Measurements from ENCODE around the gene ACP5.
A peak's percentile ranks its signal among the peaks of the same experiment; 100 is the strongest.

The ACP5 gene

DNA sequence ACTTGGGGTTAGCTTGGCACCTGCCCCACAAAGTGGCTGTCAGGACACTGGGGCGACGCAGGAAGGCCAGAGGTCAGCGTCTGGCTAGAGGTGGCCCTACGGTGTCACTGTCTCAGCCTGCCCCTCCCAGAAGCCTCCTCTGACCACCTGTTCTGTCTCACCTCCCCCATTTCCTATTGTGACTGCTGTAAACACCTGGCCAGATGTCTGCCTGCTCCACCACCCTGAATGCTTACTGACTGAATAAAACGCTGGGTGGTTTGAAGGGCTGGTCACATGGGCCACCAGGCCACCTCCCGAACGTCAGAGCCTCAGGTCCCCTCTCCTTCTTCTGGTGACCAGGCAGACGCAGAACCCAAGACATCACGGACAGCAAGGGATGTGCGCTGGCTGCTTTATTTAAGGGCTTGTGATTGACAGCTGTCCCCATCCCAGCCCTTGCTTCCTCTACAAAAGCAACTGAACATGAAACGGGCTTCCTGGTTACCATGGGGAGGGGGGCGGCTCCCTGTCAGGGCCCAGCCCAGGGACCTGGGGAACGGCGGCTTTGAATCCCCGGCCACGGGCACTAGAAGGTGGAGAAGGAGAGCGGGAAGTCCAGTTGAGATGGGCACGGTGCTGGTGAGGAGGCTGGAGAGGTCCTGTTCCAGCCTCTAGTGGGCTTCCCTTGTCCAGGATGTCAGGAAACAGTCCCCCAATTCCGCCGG, 24.6 kb downstream of the ACP5 start:
- peaks cover 12% of the 10 kb centered on the region for H3K36me3 Mint-ChIP-seq (ENCODE audit: insufficient read depth)
- DNase-seq (ENCODE audit: low spot score in 2 of 2) (no peak), ATAC-seq (replicated peaks; ENCODE audit: extremely low read depth, poor library complexity, severe bottlenecking) (no peak)
- H3K27ac Mint-ChIP-seq (ENCODE audit: low read depth), result no peak overlapping the region
- no peaks in the 10 kb centered on the region for H3K27me3 Mint-ChIP-seq
- peaks cover 21% of the 10 kb centered on the region for H3K4me1 Mint-ChIP-seq
- no peak overlapping the region for H3K4me3 Mint-ChIP-seq
- H3K9me3 Mint-ChIP-seq, result no peaks in the 10 kb centered on the region

DNA sequence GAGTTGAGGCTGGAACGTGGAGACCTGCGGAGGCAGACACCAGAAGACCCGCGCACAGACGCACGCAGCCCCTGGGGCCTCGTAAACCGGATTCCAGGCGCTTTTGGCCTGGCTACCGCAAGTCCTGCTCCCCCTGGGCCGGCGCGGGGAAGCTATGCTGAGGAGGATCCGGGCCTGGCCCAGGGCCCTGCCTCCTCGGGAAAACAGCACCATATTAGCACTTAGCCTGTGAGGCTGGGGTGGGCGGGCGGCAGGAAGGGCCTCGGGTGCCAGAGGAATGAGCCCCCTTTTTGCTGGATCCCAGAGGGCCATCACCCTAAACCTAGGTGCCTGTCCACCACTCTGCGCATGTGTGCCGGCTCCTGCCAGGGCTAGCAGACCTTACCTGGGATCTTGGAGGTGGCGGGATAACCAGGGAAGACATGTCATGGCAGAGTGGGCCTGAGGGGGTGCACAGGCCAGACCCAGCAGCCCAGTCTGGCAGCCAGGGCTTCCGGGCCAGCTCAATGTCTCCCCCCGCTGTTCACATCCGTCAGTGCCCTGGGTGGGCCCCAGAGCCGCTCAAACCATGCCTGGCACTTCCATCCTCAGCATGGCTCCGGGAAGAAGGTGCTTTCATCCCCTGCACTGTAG, 25.7 kb downstream of the ACP5 start:
- H3K4me3 Mint-ChIP-seq, result no peak overlapping the region
- H3K9me3 Mint-ChIP-seq, result no peaks in the 10 kb centered on the region
- ATAC-seq (replicated peaks; ENCODE audit: extremely low read depth, poor library complexity, severe bottlenecking) (no peak), DNase-seq (ENCODE audit: low spot score in 2 of 2) (no peak)
- H3K27me3 Mint-ChIP-seq, result no peaks in the 10 kb centered on the region
- H3K36me3 Mint-ChIP-seq (ENCODE audit: insufficient read depth), result peaks cover 12% of the 10 kb centered on the region
- H3K4me1 Mint-ChIP-seq, result peaks cover 13% of the 10 kb centered on the region
- H3K27ac Mint-ChIP-seq (ENCODE audit: low read depth), result no peak overlapping the region

GRCh38 chr19:11550265-11550664, 27.2 kb downstream of the ACP5 start:
- no peak for DNase-seq (ENCODE audit: low spot score in 2 of 2)
- H3K4me1 Mint-ChIP-seq, result peaks cover 2% of the 10 kb centered on the region
- H3K27ac Mint-ChIP-seq (ENCODE audit: low read depth), result no peak overlapping the region
- H3K4me3 Mint-ChIP-seq, result no peak overlapping the region
- ATAC-seq (replicated peaks; ENCODE audit: extremely low read depth, poor library complexity, severe bottlenecking), result no peak
- H3K36me3 Mint-ChIP-seq (ENCODE audit: insufficient read depth), result peaks cover 12% of the 10 kb centered on the region
- H3K9me3 Mint-ChIP-seq, result no peaks in the 10 kb centered on the region
- no peaks in the 10 kb centered on the region for H3K27me3 Mint-ChIP-seq

DNA sequence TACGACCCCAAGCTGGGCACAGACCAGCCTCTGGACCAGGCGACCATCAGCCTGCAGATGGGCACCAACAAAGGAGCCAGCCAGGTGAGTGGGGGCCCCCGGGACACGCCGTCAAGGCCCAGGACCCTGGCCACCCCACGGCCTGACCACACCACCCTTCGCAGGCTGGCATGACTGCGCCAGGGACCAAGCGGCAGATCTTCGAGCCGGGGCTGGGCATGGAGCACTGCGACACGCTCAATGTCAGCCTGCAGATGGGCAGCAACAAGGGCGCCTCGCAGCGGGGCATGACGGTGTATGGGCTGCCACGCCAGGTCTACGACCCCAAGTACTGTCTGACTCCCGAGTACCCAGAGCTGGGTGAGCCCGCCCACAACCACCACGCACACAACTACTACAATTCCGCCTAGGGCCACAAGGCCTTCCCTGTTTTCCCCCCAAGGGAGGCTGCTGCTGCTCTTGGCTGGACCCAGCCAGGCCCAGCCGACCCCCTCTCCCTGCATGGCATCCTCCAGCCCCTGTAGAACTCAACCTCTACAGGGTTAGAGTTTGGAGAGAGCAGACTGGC, 28.0 kb downstream of the ACP5 start:
- Mint-ChIP-seq H3K4me3 (no peak overlapping the region), H3K27ac (ENCODE audit: low read depth) (no peak overlapping the region), H3K4me1 (no peaks in the 10 kb centered on the region), H3K27me3 (no peaks in the 10 kb centered on the region), H3K36me3 (ENCODE audit: insufficient read depth) (peaks cover 12% of the 10 kb centered on the region), H3K9me3 (no peaks in the 10 kb centered on the region)
- DNase-seq (ENCODE audit: low spot score in 2 of 2) (no peak), ATAC-seq (replicated peaks; ENCODE audit: extremely low read depth, poor library complexity, severe bottlenecking) (no peak)

DNA sequence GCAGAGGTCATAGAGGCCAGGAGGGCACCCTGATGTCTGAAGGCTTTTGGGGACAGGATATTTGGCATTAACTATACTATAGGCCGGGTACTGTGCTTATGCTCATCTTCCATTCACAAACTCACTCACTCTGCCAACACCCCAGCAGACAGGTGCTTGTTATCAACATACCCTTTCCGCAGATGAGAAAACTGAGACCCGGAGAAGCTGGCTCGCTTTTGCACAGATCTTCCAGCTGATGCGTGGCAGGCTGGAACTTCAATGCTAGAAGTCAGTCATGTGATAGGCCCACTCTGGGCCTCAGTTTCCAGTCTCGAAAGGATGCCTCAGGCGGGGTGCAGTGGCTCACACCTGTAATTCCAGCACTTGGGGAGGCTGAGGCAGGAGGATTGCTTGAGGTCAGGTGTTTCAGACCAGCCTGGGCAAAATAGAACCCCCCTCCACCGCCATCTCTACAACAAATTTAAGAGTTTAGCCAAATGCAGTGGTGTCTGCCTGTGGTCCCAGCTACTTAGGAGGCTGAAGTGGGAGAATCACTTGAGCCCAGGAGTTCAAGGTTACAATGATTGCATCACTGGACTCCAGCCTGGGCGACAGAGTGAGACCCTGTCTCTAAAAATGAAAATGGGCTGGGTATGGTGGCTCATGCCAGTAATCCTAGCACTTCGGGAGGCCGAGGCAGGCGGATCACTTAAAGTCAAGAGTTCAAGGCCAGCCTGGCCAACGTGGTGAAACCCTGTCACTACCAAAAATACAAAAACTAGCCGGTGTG, 29.3 kb downstream of the ACP5 start:
- no peaks in the 10 kb centered on the region for H3K4me1 Mint-ChIP-seq
- H3K36me3 Mint-ChIP-seq (ENCODE audit: insufficient read depth), result peaks cover 8% of the 10 kb centered on the region
- no peak for DNase-seq (ENCODE audit: low spot score in 2 of 2)
- no peak overlapping the region for H3K4me3 Mint-ChIP-seq
- ATAC-seq (replicated peaks; ENCODE audit: extremely low read depth, poor library complexity, severe bottlenecking), result no peak
- H3K9me3 Mint-ChIP-seq, result no peaks in the 10 kb centered on the region
- no peak overlapping the region for H3K27ac Mint-ChIP-seq (ENCODE audit: low read depth)
- peaks cover 9% of the 10 kb centered on the region for H3K27me3 Mint-ChIP-seq

DNA sequence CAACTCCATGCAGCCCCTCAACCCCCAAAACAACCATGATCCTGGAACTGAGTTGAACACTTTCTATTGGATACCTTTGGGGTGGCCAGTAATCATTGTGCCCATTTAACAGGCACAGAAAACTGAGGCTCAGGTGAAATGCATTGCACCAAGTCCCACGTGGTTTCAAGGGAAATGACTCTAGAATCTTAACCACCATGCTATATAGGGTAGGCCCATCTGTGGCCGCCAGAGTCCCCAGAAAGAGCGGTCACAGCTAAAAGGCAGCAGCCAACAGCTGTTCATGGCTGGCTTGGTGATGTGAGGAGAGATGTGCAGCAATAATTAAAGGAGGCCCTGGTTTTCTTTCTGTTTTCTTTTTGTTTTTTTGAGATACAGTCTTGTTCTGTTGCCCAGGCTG, 36.2 kb downstream of the ACP5 start:
- H3K27ac Mint-ChIP-seq (ENCODE audit: low read depth), result no peak overlapping the region
- H3K4me1 Mint-ChIP-seq, result no peaks in the 10 kb centered on the region
- DNase-seq (ENCODE audit: low spot score in 2 of 2), result no peak
- no peak for ATAC-seq (replicated peaks; ENCODE audit: extremely low read depth, poor library complexity, severe bottlenecking)
- H3K9me3 Mint-ChIP-seq, result no peaks in the 10 kb centered on the region
- H3K27me3 Mint-ChIP-seq, result peaks cover 33% of the 10 kb centered on the region
- no peaks in the 10 kb centered on the region for H3K36me3 Mint-ChIP-seq (ENCODE audit: insufficient read depth)
- no peak overlapping the region for H3K4me3 Mint-ChIP-seq

GRCh38 chr19:11540645-11541044, 36.8 kb downstream of the ACP5 start:
- H3K36me3 Mint-ChIP-seq (ENCODE audit: insufficient read depth), result no peaks in the 10 kb centered on the region
- peaks cover 33% of the 10 kb centered on the region for H3K27me3 Mint-ChIP-seq
- H3K4me3 Mint-ChIP-seq, result no peak overlapping the region
- no peak overlapping the region for H3K27ac Mint-ChIP-seq (ENCODE audit: low read depth)
- H3K4me1 Mint-ChIP-seq, result peaks cover 3% of the 10 kb centered on the region
- no peaks in the 10 kb centered on the region for H3K9me3 Mint-ChIP-seq
- no peak for DNase-seq (ENCODE audit: low spot score in 2 of 2)
- ATAC-seq (replicated peaks; ENCODE audit: extremely low read depth, poor library complexity, severe bottlenecking), result no peak

DNA sequence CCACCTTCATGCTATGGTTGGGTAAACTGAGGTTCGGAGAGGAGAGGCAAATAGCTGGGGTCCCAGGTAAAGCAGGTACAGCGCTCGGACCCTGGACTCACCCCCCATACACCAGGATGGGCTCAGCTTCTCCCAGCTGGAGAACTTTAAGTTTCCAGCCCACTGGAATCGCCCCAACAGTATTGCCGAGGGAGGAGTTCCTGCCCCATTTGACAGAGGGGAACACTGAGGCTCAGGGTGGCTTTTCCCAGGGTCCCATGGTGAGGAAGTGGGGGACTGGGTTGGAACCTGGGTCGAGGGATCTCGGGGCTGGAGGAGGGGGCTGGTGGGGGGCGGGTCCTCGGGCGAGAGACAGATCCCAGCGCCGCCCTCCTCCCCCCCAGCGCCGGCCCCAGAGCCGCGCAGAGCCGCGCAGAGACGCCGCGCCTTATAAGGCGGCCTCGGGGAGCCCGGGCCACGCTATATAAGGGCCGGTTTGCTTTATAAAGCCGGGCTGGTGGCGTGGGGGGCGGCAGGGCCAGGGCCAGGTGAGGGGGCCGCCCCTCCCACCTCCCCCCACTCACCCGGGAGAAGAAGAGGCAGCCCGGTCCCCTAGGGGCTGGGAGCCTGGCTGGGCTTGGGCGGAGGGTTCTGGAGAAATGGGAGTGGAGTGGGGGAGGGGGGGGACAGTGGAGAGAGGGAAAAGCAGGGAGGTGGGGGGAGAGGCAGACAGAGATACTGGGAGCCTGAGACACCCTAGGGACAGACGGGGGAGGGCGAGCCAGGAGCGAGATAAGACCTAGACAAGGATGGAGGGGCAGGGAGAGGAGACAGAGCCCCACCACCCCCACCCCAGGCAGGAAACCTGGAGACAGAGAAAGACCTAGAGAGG, 37.7 kb downstream of the ACP5 start:
- peaks cover 8% of the 10 kb centered on the region for H3K4me1 Mint-ChIP-seq
- H3K27ac Mint-ChIP-seq (ENCODE audit: low read depth), result no peak overlapping the region
- H3K27me3 Mint-ChIP-seq, result peaks cover 33% of the 10 kb centered on the region
- H3K36me3 Mint-ChIP-seq (ENCODE audit: insufficient read depth), result no peaks in the 10 kb centered on the region
- DNase-seq (ENCODE audit: low spot score in 2 of 2) (no peak), ATAC-seq (replicated peaks; ENCODE audit: extremely low read depth, poor library complexity, severe bottlenecking) (no peak)
- H3K4me3 Mint-ChIP-seq, result no peak overlapping the region
- H3K9me3 Mint-ChIP-seq, result no peaks in the 10 kb centered on the region

DNA sequence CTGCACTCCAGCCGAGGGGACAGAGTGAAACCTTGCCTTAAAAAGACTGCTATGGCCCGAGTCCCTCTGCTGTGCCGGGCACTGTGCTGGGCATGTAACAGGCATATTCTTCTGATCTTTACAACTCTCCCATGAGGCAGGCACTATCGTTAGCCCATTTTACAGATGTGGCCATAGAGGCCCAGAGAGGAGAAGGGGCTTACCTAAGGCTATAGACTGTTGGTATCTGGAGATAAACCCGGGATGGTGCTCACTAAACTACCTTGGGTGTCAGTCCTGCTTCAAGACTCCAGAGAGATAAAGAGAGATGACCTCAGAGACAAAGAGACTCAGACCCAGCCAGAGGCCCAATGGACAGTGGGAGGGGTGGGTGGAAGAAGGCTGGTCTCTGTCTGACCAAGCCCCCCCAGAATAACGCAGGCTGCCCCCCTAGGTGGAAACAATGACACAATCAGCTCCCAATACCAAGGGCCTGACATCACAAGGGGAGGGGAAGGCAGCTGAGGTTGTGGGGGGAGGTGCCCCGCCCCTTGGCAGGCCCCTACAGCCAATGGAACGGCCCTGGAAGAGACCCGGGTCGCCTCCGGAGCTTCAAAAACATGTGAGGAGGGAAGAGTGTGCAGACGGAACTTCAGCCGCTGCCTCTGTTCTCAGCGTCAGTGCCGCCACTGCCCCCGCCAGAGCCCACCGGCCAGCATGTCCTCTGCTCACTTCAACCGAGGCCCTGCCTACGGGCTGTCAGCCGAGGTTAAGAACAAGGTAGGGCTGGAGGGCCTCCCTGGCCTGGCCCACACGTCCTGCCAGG, 39.0 kb downstream of the ACP5 start, which contains the start of gene CNN1:
Gene CNN1, plus strand, starts transcription at position 620 of the 805 bp plus-strand sequence. Its CDS starts 77 bp downstream, at position 697.
- Mint-ChIP-seq H3K27me3 (peaks cover 24% of the 10 kb centered on the region), H3K9me3 (no peaks in the 10 kb centered on the region), H3K27ac (ENCODE audit: low read depth) (no peak within 1 kb of the TSS), H3K4me1 (peaks cover 13% of the 10 kb centered on the region), H3K36me3 (ENCODE audit: insufficient read depth) (no peaks in the 10 kb centered on the region), H3K4me3 (no peak within 1 kb of the TSS)
- ATAC-seq (replicated peaks; ENCODE audit: extremely low read depth, poor library complexity, severe bottlenecking) (no peak), DNase-seq (ENCODE audit: low spot score in 2 of 2) (no peak)

DNA sequence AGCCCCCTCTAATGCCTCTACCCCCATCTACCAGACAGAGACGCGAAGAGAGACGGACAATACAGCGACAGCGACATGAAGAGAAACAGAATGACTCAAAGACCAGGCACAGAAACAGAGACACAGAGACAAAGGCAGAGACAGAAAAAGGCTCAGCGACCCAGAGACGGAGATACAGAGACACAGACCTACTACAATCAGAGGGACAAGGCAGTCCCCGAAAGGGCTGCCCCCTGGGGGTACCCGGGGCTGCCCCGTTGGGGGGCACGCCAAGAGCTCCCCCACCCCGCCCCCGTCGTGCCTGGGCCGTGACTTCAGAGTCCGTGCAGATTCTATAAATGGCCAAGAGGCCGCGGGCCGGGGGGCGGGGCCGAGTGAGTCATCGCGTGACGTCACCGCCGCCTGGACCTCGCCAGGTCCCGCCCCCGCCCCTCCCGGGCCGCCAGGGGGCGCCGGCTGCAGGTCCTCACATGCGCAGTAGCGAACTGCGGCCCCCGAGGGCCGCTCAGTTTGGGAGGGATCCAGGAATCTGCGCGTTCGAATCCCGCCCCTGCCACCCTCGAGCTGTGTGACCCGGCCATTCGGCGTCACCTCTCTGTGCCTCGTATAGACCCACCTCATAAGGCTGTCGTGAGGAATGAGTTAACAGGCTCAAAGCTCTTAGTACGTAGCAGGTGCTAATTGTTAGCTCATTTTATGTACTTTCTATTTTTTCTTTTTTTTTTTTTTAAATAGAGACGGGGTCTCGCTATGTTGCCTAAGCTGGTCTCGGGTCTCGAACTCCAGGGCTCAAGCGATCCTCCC, 41.5 kb downstream of the ACP5 start:
- peak; percentile 69 for DNase-seq (ENCODE audit: low spot score in 2 of 2)
- peak overlapping the region; percentile 70 for H3K27ac Mint-ChIP-seq (ENCODE audit: low read depth)
- H3K4me3 Mint-ChIP-seq, result peak overlapping the region; percentile 74
- H3K36me3 Mint-ChIP-seq (ENCODE audit: insufficient read depth), result no peaks in the 10 kb centered on the region
- peaks cover 24% of the 10 kb centered on the region for H3K27me3 Mint-ChIP-seq
- peak; percentile 77 for ATAC-seq (replicated peaks; ENCODE audit: extremely low read depth, poor library complexity, severe bottlenecking)
- H3K9me3 Mint-ChIP-seq, result no peaks in the 10 kb centered on the region
- H3K4me1 Mint-ChIP-seq, result peaks cover 13% of the 10 kb centered on the region

GRCh38 chr19:11534948-11535347, 42.5 kb downstream of the ACP5 start:
- H3K27me3 Mint-ChIP-seq, result peaks cover 16% of the 10 kb centered on the region
- peak overlapping the region; percentile 46 for H3K27ac Mint-ChIP-seq (ENCODE audit: low read depth)
- H3K36me3 Mint-ChIP-seq (ENCODE audit: insufficient read depth), result no peaks in the 10 kb centered on the region
- H3K9me3 Mint-ChIP-seq, result no peaks in the 10 kb centered on the region
- peak overlapping the region; percentile 3 for H3K4me3 Mint-ChIP-seq
- H3K4me1 Mint-ChIP-seq, result peaks cover 13% of the 10 kb centered on the region
- DNase-seq (ENCODE audit: low spot score in 2 of 2), result no peak
- ATAC-seq (replicated peaks; ENCODE audit: extremely low read depth, poor library complexity, severe bottlenecking), result no peak
